Activated CD4-positive, alpha-beta T cell treated with anti-CD3 and anti-CD28 coated beads, Interleukin-2, amount 10 ng/mL, durations not matched to agents 7 days and 5 days (primary cell): ENCODE data around the gene ALPP. TPM values are rescaled to one million over a fixed set of nuclear protein-coding genes. Genes with fewer than 3 reads are reported as not detected.
"Not testable (repeated sequence)": the region's sequence is repeated elsewhere in the genome, so short reads cannot be mapped to it uniquely, and the experiment has no call there.

Source experiments
- CTCF ChIA-PET: fragments of 350-600 bp; sonication (Branson Sonifier 250); formaldehyde crosslinking; loops from one replicate; lab custom pipeline; 2021; ENCODE audit warnings: antibody characterized with exemption; lab: Charles Lee
- POLR2A ChIA-PET: fragments of 350-600 bp; sonication (Branson Sonifier 250); formaldehyde crosslinking; loops from one replicate; lab custom pipeline; 2021; ENCODE audit warnings: antibody characterized with exemption; lab: Charles Lee
- DNase-seq: peaks from one replicate; pipeline ENCODE4 v3.0.0-alpha.2; 2020
- H3K27ac Mint-ChIP-seq: one replicate; pipeline ENCODE4 v1.8.0; 2021; ENCODE audit warnings: mild to moderate bottlenecking, moderate library complexity, mixed read lengths
- H3K27me3 Mint-ChIP-seq: one replicate; pipeline ENCODE4 v1.8.0; 2021; ENCODE audit warnings: mixed read lengths
- H3K36me3 Mint-ChIP-seq: one replicate; pipeline ENCODE4 v1.8.0; 2021; ENCODE audit warnings: low read depth, mixed read lengths
- H3K4me1 Mint-ChIP-seq: one replicate; pipeline ENCODE4 v1.8.0; 2021; ENCODE audit warnings: mixed read lengths
- H3K4me3 Mint-ChIP-seq: one replicate; pipeline ENCODE4 v1.8.0; 2021; ENCODE audit warnings: mild to moderate bottlenecking, moderate library complexity, mixed read lengths
- H3K9me3 Mint-ChIP-seq: one replicate; pipeline ENCODE4 v1.8.0; 2021; ENCODE audit warnings: mixed read lengths
- total RNA-seq, 2 experiments: library from RNA; stranded (reverse); gene quantifications; one replicate each; pipeline ENCODE4 v1.2.3, GENCODE V29; 2021

ALPP gene
- total RNA-seq, 2 experiments from 2014 or later, result not detected

GRCh38 chr2:232384466-232384865 lies 5.9 kb downstream of the ALPP start:
- Mint-ChIP-seq H3K4me1 (no peaks in the 10 kb centered on the region), H3K27me3 (peaks cover 48% of the 10 kb centered on the region), H3K27ac (no peak overlapping the region), H3K9me3 (no peaks in the 10 kb centered on the region), H3K36me3 (no peaks in the 10 kb centered on the region), H3K4me3 (no peak overlapping the region)
- DNase-seq, result no peak
- ChIA-PET POLR2A (no interaction called here), CTCF (no interaction called here)

- CTCF ChIA-PET, result interaction anchor here (1.4 kb wide), 1 partner anchor 8 kb away, joined by 5 read pairs; no protein-coding TSS in a partner anchor
- H3K4me3 Mint-ChIP-seq, H3K36me3 Mint-ChIP-seq, H3K4me1 Mint-ChIP-seq, POLR2A ChIA-PET, DNase-seq, H3K27ac Mint-ChIP-seq, H3K9me3 Mint-ChIP-seq: not testable (repeated sequence)
- peaks cover 53% of the 10 kb centered on the region for H3K27me3 Mint-ChIP-seq
Observed at GRCh38 chr2:232385058-232385457, 6.5 kb downstream of the ALPP start.

- DNase-seq, result no peak
- Mint-ChIP-seq H3K27ac (no peak overlapping the region), H3K27me3 (peaks cover 58% of the 10 kb centered on the region), H3K36me3 (no peaks in the 10 kb centered on the region), H3K4me1 (no peaks in the 10 kb centered on the region), H3K9me3 (no peaks in the 10 kb centered on the region), H3K4me3 (no peak overlapping the region)
- ChIA-PET POLR2A (no interaction called here), CTCF (interaction anchor here (0.6 to 1.4 kb wide), 2 partner anchors 9 to 82 kb away, joined by 3 to 5 read pairs; no protein-coding TSS in a partner anchor)
Observed at GRCh38 chr2:232385660-232386489, 7.3 kb downstream of the ALPP start.

GRCh38 chr2:232386490-232386739 lies 7.9 kb downstream of the ALPP start:
- no peak for DNase-seq
- H3K9me3 Mint-ChIP-seq, result no peaks in the 10 kb centered on the region
- H3K27ac Mint-ChIP-seq, result no peak overlapping the region
- H3K27me3 Mint-ChIP-seq, result peaks cover 59% of the 10 kb centered on the region
- H3K36me3 Mint-ChIP-seq, result no peaks in the 10 kb centered on the region
- no peak overlapping the region for H3K4me3 Mint-ChIP-seq
- CTCF ChIA-PET, result interaction anchor here (0.6 to 1.4 kb wide), 2 partner anchors 9 to 83 kb away, joined by 3 to 5 read pairs; no protein-coding TSS in a partner anchor
- POLR2A ChIA-PET, result no interaction called here
- no peaks in the 10 kb centered on the region for H3K4me1 Mint-ChIP-seq

GRCh38 chr2:232386740-232387450 lies 8.3 kb downstream of the ALPP start:
- no peak overlapping the region for H3K27ac Mint-ChIP-seq
- ChIA-PET CTCF (no interaction called here), POLR2A (no interaction called here)
- no peaks in the 10 kb centered on the region for H3K4me1 Mint-ChIP-seq
- no peaks in the 10 kb centered on the region for H3K36me3 Mint-ChIP-seq
- H3K9me3 Mint-ChIP-seq, result no peaks in the 10 kb centered on the region
- H3K4me3 Mint-ChIP-seq, result no peak overlapping the region
- no peak for DNase-seq
- H3K27me3 Mint-ChIP-seq, result peaks cover 57% of the 10 kb centered on the region

GRCh38 chr2:232387451-232388171 lies 9.1 kb downstream of the ALPP start:
- Mint-ChIP-seq H3K4me1 (no peaks in the 10 kb centered on the region), H3K27ac (no peak overlapping the region), H3K27me3 (peaks cover 54% of the 10 kb centered on the region), H3K9me3 (no peaks in the 10 kb centered on the region), H3K4me3 (no peak overlapping the region), H3K36me3 (no peaks in the 10 kb centered on the region)
- ChIA-PET CTCF (no interaction called here), POLR2A (no interaction called here)
- no peak for DNase-seq

- H3K27ac Mint-ChIP-seq, result no peak overlapping the region
- peaks cover 48% of the 10 kb centered on the region for H3K27me3 Mint-ChIP-seq
- CTCF ChIA-PET, result no interaction called here
- no peaks in the 10 kb centered on the region for H3K4me1 Mint-ChIP-seq
- POLR2A ChIA-PET, result no interaction called here
- DNase-seq, result no peak
- H3K9me3 Mint-ChIP-seq, result no peaks in the 10 kb centered on the region
- H3K4me3 Mint-ChIP-seq, result no peak overlapping the region
- no peaks in the 10 kb centered on the region for H3K36me3 Mint-ChIP-seq
Observed at GRCh38 chr2:232388324-232388891, 9.9 kb downstream of the ALPP start.

GRCh38 chr2:232389327-232389726 lies 10.8 kb downstream of the ALPP start:
- no peaks in the 10 kb centered on the region for H3K9me3 Mint-ChIP-seq
- ChIA-PET CTCF (interaction anchor here (0.6 kb wide), 1 partner anchor 477 kb away, joined by 6 read pairs; no protein-coding TSS in a partner anchor), POLR2A (no interaction called here)
- peaks cover 46% of the 10 kb centered on the region for H3K27me3 Mint-ChIP-seq
- no peak overlapping the region for H3K27ac Mint-ChIP-seq
- H3K4me1 Mint-ChIP-seq, result no peaks in the 10 kb centered on the region
- no peaks in the 10 kb centered on the region for H3K36me3 Mint-ChIP-seq
- no peak for DNase-seq
- no peak overlapping the region for H3K4me3 Mint-ChIP-seq

- no peak for DNase-seq
- CTCF ChIA-PET, result no interaction called here
- H3K9me3 Mint-ChIP-seq, result no peaks in the 10 kb centered on the region
- H3K27ac Mint-ChIP-seq, result no peak overlapping the region
- POLR2A ChIA-PET, result no interaction called here
- H3K4me1 Mint-ChIP-seq, result no peaks in the 10 kb centered on the region
- H3K36me3 Mint-ChIP-seq, result no peaks in the 10 kb centered on the region
- no peak overlapping the region for H3K4me3 Mint-ChIP-seq
- peaks cover 38% of the 10 kb centered on the region for H3K27me3 Mint-ChIP-seq
Observed at GRCh38 chr2:232390661-232391060, 12.1 kb downstream of the ALPP start.

- H3K4me3 Mint-ChIP-seq, result no peak overlapping the region
- ChIA-PET CTCF (interaction anchor here (0.7 kb wide), 1 partner anchor 22 kb away, joined by 3 read pairs; no protein-coding TSS in a partner anchor), POLR2A (no interaction called here)
- no peaks in the 10 kb centered on the region for H3K9me3 Mint-ChIP-seq
- no peaks in the 10 kb centered on the region for H3K4me1 Mint-ChIP-seq
- DNase-seq, result no peak
- no peak overlapping the region for H3K27ac Mint-ChIP-seq
- H3K27me3 Mint-ChIP-seq, result peaks cover 31% of the 10 kb centered on the region
- H3K36me3 Mint-ChIP-seq, result no peaks in the 10 kb centered on the region
Observed at GRCh38 chr2:232393556-232393955, 15.0 kb downstream of the ALPP start.

GRCh38 chr2:232394431-232394830 lies 15.9 kb downstream of the ALPP start:
- peaks cover 29% of the 10 kb centered on the region for H3K27me3 Mint-ChIP-seq
- H3K9me3 Mint-ChIP-seq, POLR2A ChIA-PET, H3K36me3 Mint-ChIP-seq, H3K4me1 Mint-ChIP-seq, H3K27ac Mint-ChIP-seq, H3K4me3 Mint-ChIP-seq, DNase-seq: not testable (repeated sequence)
- CTCF ChIA-PET, result interaction anchor here (0.6 kb wide), 1 partner anchor 172 kb away, joined by 4 read pairs; no protein-coding TSS in a partner anchor

GRCh38 chr2:232395586-232395985 lies 17.0 kb downstream of the ALPP start:
- Mint-ChIP-seq H3K27ac (no peak overlapping the region), H3K36me3 (no peaks in the 10 kb centered on the region), H3K4me3 (no peak overlapping the region), H3K9me3 (no peaks in the 10 kb centered on the region), H3K4me1 (no peaks in the 10 kb centered on the region), H3K27me3 (peaks cover 25% of the 10 kb centered on the region)
- DNase-seq, result no peak
- ChIA-PET CTCF (no interaction called here), POLR2A (no interaction called here)
